ENCODE data around the gene CLEC20A. TPM values are rescaled to one million over a fixed set of nuclear protein-coding genes. Genes with fewer than 3 reads are reported as not detected.

The CLEC20A gene
- polyA plus RNA-seq, 2 donors = not detected

DNA sequence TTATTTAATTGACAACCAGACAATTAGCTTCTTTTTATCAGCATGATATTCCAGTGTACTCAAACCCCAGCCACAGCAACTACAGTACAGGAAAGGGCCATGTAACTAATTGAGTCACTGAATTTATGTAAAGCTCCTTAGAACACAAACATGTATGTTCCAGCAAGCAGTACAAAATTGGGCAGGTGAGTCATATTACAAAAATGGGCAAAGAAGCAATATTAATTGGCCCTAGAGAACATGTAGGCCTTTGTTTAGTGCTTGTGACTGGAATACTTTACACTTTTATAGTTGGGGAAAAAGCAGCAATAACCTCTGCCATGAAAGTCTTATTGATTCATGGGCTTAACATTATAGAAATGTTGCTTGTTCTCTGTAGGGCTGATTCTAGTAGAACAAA lies 31.8 kb downstream of the CLEC20A start:
- H3K9me3 ChIP-seq (ENCODE audit: control insufficient read depth in 2 of 2, insufficient read depth in 1 of 2, low read depth in 1 of 2, low read length in 1 of 2) = no peaks in the 10 kb centered on the region
- no peak overlapping the region for H3K4me3 ChIP-seq (ENCODE audit: low read depth in 1 of 2, low read length in 2 of 2)
- H3K27me3 ChIP-seq (ENCODE audit: control insufficient read depth in 1 of 2, insufficient read depth in 2 of 2, low read length in 2 of 2) = no peaks in the 10 kb centered on the region
- H3K27ac ChIP-seq (ENCODE audit: low read depth in 2 of 2, low read length in 1 of 2) = no peak overlapping the region
- no peaks in the 10 kb centered on the region for H3K4me1 ChIP-seq (ENCODE audit: control insufficient read depth in 2 of 2, insufficient read depth in 2 of 2, low read length in 1 of 2)
- H3K36me3 ChIP-seq (ENCODE audit: control insufficient read depth in 2 of 2, insufficient read depth in 2 of 2, low read length in 1 of 2) = peaks cover 6% of the 10 kb centered on the region in 2 donors

DNA sequence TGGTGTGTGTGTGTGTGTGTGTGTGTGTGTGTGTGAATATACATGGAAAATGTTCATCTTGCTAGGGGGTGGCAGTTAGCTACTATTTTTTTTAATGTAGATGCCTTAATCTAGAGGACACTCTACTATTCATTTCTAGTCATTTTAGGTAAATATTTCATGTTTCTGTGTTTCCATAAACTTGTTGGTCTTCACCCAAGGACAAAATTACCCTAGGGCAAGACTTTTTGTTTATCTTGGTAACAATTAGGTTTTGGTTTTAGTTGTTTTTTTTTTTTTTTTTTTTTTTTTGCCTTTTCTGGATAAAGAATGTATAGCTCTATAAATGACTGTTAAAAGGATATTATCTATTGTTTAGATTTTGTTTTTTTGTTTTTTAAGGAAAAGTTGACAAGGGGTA lies 32.2 kb downstream of the CLEC20A start:
- Histone ChIP-seq H3K27ac (ENCODE audit: low read depth in 2 of 2, low read length in 1 of 2) (no peak overlapping the region), H3K9me3 (ENCODE audit: control insufficient read depth in 2 of 2, insufficient read depth in 1 of 2, low read depth in 1 of 2, low read length in 1 of 2) (no peaks in the 10 kb centered on the region), H3K4me1 (ENCODE audit: control insufficient read depth in 2 of 2, insufficient read depth in 2 of 2, low read length in 1 of 2) (no peaks in the 10 kb centered on the region), H3K27me3 (ENCODE audit: control insufficient read depth in 1 of 2, insufficient read depth in 2 of 2, low read length in 2 of 2) (no peaks in the 10 kb centered on the region), H3K36me3 (ENCODE audit: control insufficient read depth in 2 of 2, insufficient read depth in 2 of 2, low read length in 1 of 2) (peaks cover 6% of the 10 kb centered on the region in 2 donors), H3K4me3 (ENCODE audit: low read depth in 1 of 2, low read length in 2 of 2) (no peak overlapping the region)

GRCh38 chr1:178464141-178464540 lies 32.6 kb downstream of the CLEC20A start:
- 85 to 89% methylated on average over 1 of the region's 1 CpG for WGBS, 2 donors
- no peak overlapping the region for H3K27ac ChIP-seq (ENCODE audit: low read depth in 2 of 2, low read length in 1 of 2)
- no peak overlapping the region for H3K4me3 ChIP-seq (ENCODE audit: low read depth in 1 of 2, low read length in 2 of 2)
- no peaks in the 10 kb centered on the region for H3K4me1 ChIP-seq (ENCODE audit: control insufficient read depth in 2 of 2, insufficient read depth in 2 of 2, low read length in 1 of 2)
- H3K9me3 ChIP-seq (ENCODE audit: control insufficient read depth in 2 of 2, insufficient read depth in 1 of 2, low read depth in 1 of 2, low read length in 1 of 2) = no peaks in the 10 kb centered on the region
- no peaks in the 10 kb centered on the region for H3K27me3 ChIP-seq (ENCODE audit: control insufficient read depth in 1 of 2, insufficient read depth in 2 of 2, low read length in 2 of 2)
- H3K36me3 ChIP-seq (ENCODE audit: control insufficient read depth in 2 of 2, insufficient read depth in 2 of 2, low read length in 1 of 2) = peaks cover 6% of the 10 kb centered on the region in 2 donors

- 74 to 75% methylated on average over 4 of the region's 4 CpGs for WGBS, 2 donors
Observed at GRCh38 chr1:178461701-178462100, 35.1 kb downstream of the CLEC20A start.

DNA sequence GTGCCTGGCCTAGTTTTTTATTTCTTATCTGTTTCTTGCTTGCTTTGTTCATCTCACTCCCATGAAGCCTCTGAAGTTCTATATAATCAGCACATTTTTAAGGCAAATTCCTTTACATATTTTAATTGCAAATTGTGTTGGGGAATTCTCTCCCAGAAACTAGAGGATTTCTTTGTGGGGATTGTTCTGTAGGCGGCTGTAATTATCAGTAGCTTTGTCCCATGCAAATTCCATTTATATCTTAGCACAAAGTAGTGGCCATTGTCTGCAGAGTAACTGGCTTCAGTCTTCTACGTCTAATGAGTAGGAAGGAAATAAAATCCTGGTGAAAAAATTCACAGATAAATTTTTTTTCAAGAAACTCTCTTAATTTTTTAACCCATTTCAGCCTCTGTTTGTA lies 35.7 kb downstream of the CLEC20A start:
- no peak overlapping the region for H3K4me3 ChIP-seq (ENCODE audit: low read depth in 1 of 2, low read length in 2 of 2)
- peaks cover 3 to 11% of the 10 kb centered on the region in 2 donors for H3K36me3 ChIP-seq (ENCODE audit: control insufficient read depth in 2 of 2, insufficient read depth in 2 of 2, low read length in 1 of 2)
- H3K27ac ChIP-seq (ENCODE audit: low read depth in 2 of 2, low read length in 1 of 2) = no peak overlapping the region
- WGBS, 2 donors = 82 to 83% methylated on average over 2 of the region's 2 CpGs
- H3K9me3 ChIP-seq (ENCODE audit: control insufficient read depth in 2 of 2, insufficient read depth in 1 of 2, low read depth in 1 of 2, low read length in 1 of 2) = no peaks in the 10 kb centered on the region
- no peaks in the 10 kb centered on the region for H3K4me1 ChIP-seq (ENCODE audit: control insufficient read depth in 2 of 2, insufficient read depth in 2 of 2, low read length in 1 of 2)
- no peaks in the 10 kb centered on the region for H3K27me3 ChIP-seq (ENCODE audit: control insufficient read depth in 1 of 2, insufficient read depth in 2 of 2, low read length in 2 of 2)

More at GRCh38 chr1:178461701-178462100, 35.1 kb downstream of the CLEC20A start:
- Histone ChIP-seq H3K36me3 (ENCODE audit: control insufficient read depth in 2 of 2, insufficient read depth in 2 of 2, low read length in 1 of 2) (peaks cover 3 to 11% of the 10 kb centered on the region in 2 donors), H3K27me3 (ENCODE audit: control insufficient read depth in 1 of 2, insufficient read depth in 2 of 2, low read length in 2 of 2) (no peaks in the 10 kb centered on the region), H3K9me3 (ENCODE audit: control insufficient read depth in 2 of 2, insufficient read depth in 1 of 2, low read depth in 1 of 2, low read length in 1 of 2) (no peaks in the 10 kb centered on the region), H3K4me3 (ENCODE audit: low read depth in 1 of 2, low read length in 2 of 2) (no peak overlapping the region), H3K4me1 (ENCODE audit: control insufficient read depth in 2 of 2, insufficient read depth in 2 of 2, low read length in 1 of 2) (no peaks in the 10 kb centered on the region), H3K27ac (ENCODE audit: low read depth in 2 of 2, low read length in 1 of 2) (peak overlapping the region in 1 of 2 donors; percentile 39)

DNA sequence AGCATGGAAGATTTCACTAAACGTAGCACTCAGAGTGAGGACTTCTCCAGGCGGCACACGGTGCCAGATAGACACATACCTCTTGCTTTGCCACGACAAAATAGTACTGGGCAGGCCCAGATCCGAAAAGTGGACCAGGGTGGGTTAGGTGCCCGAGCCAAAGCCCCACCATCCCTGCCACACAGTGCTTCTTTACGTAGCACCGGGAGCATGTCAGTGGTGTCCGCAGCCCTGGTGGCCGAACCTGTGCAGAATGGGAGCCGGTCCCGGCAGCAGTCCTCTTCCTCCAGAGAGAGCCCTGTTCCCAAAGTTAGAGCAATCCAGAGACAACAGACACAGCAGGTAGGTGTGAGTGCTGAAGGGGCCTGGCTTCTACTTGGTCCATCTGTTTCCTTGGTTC lies 38.6 kb downstream of the CLEC20A start:
- WGBS, 2 donors = 95 to 96% methylated on average over 12 of the region's 12 CpGs
- H3K36me3 ChIP-seq (ENCODE audit: control insufficient read depth in 2 of 2, insufficient read depth in 2 of 2, low read length in 1 of 2) = peaks cover 5 to 8% of the 10 kb centered on the region in 2 donors
- no peaks in the 10 kb centered on the region for H3K9me3 ChIP-seq (ENCODE audit: control insufficient read depth in 2 of 2, insufficient read depth in 1 of 2, low read depth in 1 of 2, low read length in 1 of 2)
- H3K4me1 ChIP-seq (ENCODE audit: control insufficient read depth in 2 of 2, insufficient read depth in 2 of 2, low read length in 1 of 2) = no peaks in the 10 kb centered on the region
- H3K27ac ChIP-seq (ENCODE audit: low read depth in 2 of 2, low read length in 1 of 2) = no peak overlapping the region
- no peak overlapping the region for H3K4me3 ChIP-seq (ENCODE audit: low read depth in 1 of 2, low read length in 2 of 2)
- H3K27me3 ChIP-seq (ENCODE audit: control insufficient read depth in 1 of 2, insufficient read depth in 2 of 2, low read length in 2 of 2) = no peaks in the 10 kb centered on the region

GRCh38 chr1:178457651-178458050 lies 39.1 kb downstream of the CLEC20A start:
- Histone ChIP-seq H3K4me1 (ENCODE audit: control insufficient read depth in 2 of 2, insufficient read depth in 2 of 2, low read length in 1 of 2) (no peaks in the 10 kb centered on the region), H3K4me3 (ENCODE audit: low read depth in 1 of 2, low read length in 2 of 2) (no peak overlapping the region), H3K27ac (ENCODE audit: low read depth in 2 of 2, low read length in 1 of 2) (no peak overlapping the region), H3K27me3 (ENCODE audit: control insufficient read depth in 1 of 2, insufficient read depth in 2 of 2, low read length in 2 of 2) (no peaks in the 10 kb centered on the region), H3K36me3 (ENCODE audit: control insufficient read depth in 2 of 2, insufficient read depth in 2 of 2, low read length in 1 of 2) (peaks cover 5 to 8% of the 10 kb centered on the region in 2 donors), H3K9me3 (ENCODE audit: control insufficient read depth in 2 of 2, insufficient read depth in 1 of 2, low read depth in 1 of 2, low read length in 1 of 2) (no peaks in the 10 kb centered on the region)
- WGBS, 2 donors = 94 to 96% methylated on average over 5 of the region's 5 CpGs

DNA sequence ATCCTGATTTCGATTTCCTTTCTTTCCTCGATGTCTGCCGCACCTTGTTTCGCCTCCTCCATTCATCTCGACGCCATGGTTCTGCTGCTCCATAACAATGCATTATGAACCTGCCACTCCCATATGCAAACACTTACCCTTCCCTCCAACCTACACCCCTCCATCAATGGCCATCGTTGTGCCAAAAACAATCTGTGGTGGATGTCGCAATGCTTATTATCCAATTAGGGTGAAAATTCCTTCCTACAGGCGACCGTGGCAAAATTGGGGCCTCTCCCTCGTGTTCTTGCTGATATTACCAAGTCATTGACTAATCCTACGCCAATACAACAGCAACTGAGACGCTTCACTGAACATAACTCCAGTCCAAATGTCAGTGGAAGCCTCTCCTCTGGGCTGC lies 40.3 kb downstream of the CLEC20A start:
- no peaks in the 10 kb centered on the region for H3K9me3 ChIP-seq (ENCODE audit: control insufficient read depth in 2 of 2, insufficient read depth in 1 of 2, low read depth in 1 of 2, low read length in 1 of 2)
- no peaks in the 10 kb centered on the region for H3K27me3 ChIP-seq (ENCODE audit: control insufficient read depth in 1 of 2, insufficient read depth in 2 of 2, low read length in 2 of 2)
- no peak overlapping the region for H3K4me3 ChIP-seq (ENCODE audit: low read depth in 1 of 2, low read length in 2 of 2)
- 93% methylated on average over 13 of the region's 13 CpGs for WGBS, 2 donors
- no peaks in the 10 kb centered on the region for H3K4me1 ChIP-seq (ENCODE audit: control insufficient read depth in 2 of 2, insufficient read depth in 2 of 2, low read length in 1 of 2)
- no peak overlapping the region for H3K27ac ChIP-seq (ENCODE audit: low read depth in 2 of 2, low read length in 1 of 2)
- H3K36me3 ChIP-seq (ENCODE audit: control insufficient read depth in 2 of 2, insufficient read depth in 2 of 2, low read length in 1 of 2) = peaks cover 9 to 13% of the 10 kb centered on the region in 2 donors

GRCh38 chr1:178452013-178452412 lies 44.8 kb downstream of the CLEC20A start:
- H3K36me3 ChIP-seq (ENCODE audit: control insufficient read depth in 2 of 2, insufficient read depth in 2 of 2, low read length in 1 of 2) = peaks cover 5 to 6% of the 10 kb centered on the region in 2 donors
- H3K4me3 ChIP-seq (ENCODE audit: low read depth in 1 of 2, low read length in 2 of 2) = no peak overlapping the region
- H3K27ac ChIP-seq (ENCODE audit: low read depth in 2 of 2, low read length in 1 of 2) = no peak overlapping the region
- no peaks in the 10 kb centered on the region for H3K4me1 ChIP-seq (ENCODE audit: control insufficient read depth in 2 of 2, insufficient read depth in 2 of 2, low read length in 1 of 2)
- H3K9me3 ChIP-seq (ENCODE audit: control insufficient read depth in 2 of 2, insufficient read depth in 1 of 2, low read depth in 1 of 2, low read length in 1 of 2) = no peaks in the 10 kb centered on the region
- 86 to 88% methylated on average over 3 of the region's 3 CpGs for WGBS, 2 donors
- no peaks in the 10 kb centered on the region for H3K27me3 ChIP-seq (ENCODE audit: control insufficient read depth in 1 of 2, insufficient read depth in 2 of 2, low read length in 2 of 2)

DNA sequence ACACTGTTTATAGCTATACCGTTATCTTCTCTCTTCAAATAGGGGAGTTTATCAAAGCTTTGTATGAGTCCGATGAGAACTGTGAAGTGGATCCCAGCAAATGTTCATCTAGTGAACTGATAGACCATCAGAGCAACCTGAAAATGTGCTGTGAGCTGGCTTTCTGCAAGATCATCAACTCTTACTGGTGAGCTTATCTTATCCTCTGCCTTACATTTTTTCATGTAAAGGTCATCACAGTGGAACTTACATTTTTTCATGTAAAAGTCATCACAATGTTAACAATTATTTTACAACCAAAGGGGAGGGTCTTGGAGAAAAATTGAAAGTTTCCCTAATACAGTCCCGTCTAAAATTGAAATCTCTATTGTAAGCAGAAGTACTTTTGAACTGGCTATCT lies 45.2 kb downstream of the CLEC20A start:
- H3K27me3 ChIP-seq (ENCODE audit: control insufficient read depth in 1 of 2, insufficient read depth in 2 of 2, low read length in 2 of 2) = no peaks in the 10 kb centered on the region
- H3K4me1 ChIP-seq (ENCODE audit: control insufficient read depth in 2 of 2, insufficient read depth in 2 of 2, low read length in 1 of 2) = no peaks in the 10 kb centered on the region

More for the DNA sequence above, 45.2 kb downstream of the CLEC20A start:
- Histone ChIP-seq H3K27ac (ENCODE audit: low read depth in 2 of 2, low read length in 1 of 2) (no peak overlapping the region), H3K36me3 (ENCODE audit: control insufficient read depth in 2 of 2, insufficient read depth in 2 of 2, low read length in 1 of 2) (peaks cover 5 to 6% of the 10 kb centered on the region in 2 donors), H3K9me3 (ENCODE audit: control insufficient read depth in 2 of 2, insufficient read depth in 1 of 2, low read depth in 1 of 2, low read length in 1 of 2) (no peaks in the 10 kb centered on the region), H3K4me3 (ENCODE audit: low read depth in 1 of 2, low read length in 2 of 2) (no peak overlapping the region)
- 74 to 78% methylated on average over 3 of the region's 3 CpGs for WGBS, 2 donors

Data from esophagus (tissue), 2 donors.